SKM-1 treated with dmso at 0.1 percent for 144 hours (cell line): Measurements from ENCODE around the gene ASL.
"Not testable (repeated sequence)": the region's sequence is repeated elsewhere in the genome, so short reads cannot be mapped to it uniquely, and the experiment has no call there.

Experiments used
- DNase-seq: peaks from one replicate; lab custom pipeline; 2025; ENCODE audit not compliant: unreplicated experiment; lab: John Stamatoyannopoulos, UW

The ASL gene

GRCh38 chr7:66116680-66117420, 41.2 kb downstream of the ASL start:
- DNase-seq = not testable (repeated sequence)

GRCh38 chr7:66118603-66119002, 43.0 kb downstream of the ASL start:
- DNase-seq = no peak

DNA sequence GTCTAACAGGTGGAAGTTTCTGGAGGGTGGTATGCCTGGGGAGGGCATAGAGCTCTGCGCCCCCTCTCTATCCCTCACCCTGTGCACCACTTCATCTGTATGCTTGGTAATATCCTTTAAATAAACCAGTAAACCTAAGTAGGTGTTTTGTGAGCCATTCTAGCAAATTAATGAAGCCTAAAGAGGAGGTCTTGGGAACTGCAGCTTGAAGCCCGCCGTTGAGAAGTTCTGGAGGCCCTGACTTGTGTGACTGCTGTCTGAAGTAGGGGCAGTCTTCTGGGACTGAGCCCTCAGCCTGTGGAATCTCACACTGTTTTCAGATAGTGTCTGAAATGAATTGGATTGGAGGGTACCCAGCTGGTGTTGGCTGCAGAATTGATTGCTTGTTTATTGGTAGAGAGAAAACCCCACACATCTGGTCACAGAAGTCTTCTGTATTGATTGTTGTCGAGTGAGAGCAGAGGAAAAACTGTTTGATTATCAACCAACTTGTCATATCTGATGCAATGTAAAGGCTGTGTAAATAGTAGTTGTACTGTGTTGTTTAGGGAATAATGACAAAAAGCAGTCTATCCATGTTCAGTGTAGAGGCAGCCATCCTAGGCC, 43.7 kb downstream of the ASL start:
- no peak for DNase-seq

- no peak for DNase-seq
Observed at GRCh38 chr7:66123175-66123528, 47.5 kb downstream of the ASL start.

GRCh38 chr7:66124569-66124861, 48.9 kb downstream of the ASL start:
- not testable (repeated sequence) for DNase-seq

GRCh38 chr7:66125052-66125694, 49.6 kb downstream of the ASL start:
- no peak for DNase-seq

DNA sequence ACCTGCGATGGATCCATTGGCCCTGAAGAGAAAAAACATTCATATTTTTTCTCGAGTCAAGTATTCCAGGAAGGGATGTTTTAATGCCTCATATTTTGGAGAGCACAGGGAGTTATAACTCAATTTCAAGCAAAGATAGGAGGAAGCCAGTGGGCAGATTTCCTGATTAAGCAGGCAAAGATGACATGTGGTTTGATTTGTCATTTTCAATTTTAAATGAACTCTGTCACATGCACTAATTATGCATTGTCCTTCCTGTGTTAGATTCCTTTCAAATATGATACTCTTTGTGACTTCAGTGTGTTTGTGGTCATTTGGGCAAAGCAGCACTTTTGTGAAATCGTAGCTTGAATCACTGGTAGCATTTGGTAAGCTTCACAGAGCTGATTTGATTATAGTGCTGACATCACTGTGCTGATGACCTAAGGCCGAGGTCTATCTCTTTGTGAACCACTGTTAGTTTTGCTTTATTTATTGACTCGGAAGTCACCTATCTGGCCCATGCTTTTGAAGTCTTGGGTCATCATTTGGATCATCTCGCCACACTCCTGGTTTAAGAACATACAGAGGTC, 50.2 kb downstream of the ASL start:
- not testable (repeated sequence) for DNase-seq

DNA sequence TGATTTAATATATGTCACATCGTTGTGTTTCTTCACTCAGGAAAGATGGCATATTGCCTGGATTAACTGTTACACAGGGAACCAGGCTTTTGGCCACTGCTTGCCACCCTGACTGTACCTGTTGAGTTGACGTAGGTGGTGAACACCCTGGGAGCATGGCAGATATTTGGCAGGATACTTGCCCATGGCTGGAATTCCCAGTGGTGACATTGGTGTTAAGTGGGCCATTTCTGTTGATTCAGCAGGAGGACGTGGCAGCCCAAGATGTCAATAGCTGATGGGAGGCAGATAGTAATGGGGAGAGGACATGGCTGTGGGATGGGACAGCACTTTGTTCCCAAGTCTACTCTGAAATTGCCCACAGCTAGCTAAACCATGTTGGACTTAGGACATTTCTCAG, 51.6 kb downstream of the ASL start:
- not testable (repeated sequence) for DNase-seq

- DNase-seq = no peak
Observed at GRCh38 chr7:66138994-66139752, 63.6 kb downstream of the ASL start.

DNA sequence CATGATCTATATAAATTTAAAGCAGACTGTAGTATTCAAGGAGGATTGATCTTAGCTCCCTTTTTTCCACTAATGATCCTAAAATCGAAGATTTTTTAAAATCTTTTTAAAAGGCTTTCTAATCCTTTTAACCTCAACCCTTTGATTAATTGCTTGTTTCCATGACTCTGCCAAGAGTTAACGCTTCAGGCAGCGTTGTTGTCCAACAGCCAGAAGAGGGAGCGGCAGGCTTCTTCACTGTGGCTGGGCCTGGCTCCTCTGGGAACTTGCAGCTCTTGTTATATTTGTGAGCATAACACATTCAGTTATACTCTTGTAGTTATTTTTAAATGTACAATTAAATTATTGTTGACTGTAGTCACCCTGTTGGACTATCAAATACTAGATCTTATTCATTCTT, 65.3 kb downstream of the ASL start:
- DNase-seq = no peak

DNA sequence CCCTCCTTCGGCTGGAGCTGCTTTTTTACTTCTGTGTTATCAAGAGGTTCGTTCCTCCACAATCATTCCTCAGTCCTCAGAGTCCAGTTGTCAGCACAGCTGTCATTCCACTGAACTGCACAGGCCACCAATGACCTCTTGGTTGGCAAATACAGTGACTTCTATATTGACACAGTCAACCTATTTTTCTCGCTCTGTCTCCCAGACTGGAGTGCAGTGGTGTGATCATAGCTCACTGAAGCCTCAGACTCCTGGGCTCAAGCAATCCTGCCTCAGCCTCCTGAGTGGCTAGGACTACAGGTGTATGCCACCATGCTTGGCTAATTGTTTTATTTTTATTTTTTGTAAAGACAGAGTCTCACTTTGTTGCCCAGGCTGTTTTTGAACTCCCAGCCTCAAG, 66.7 kb downstream of the ASL start:
- no peak for DNase-seq

DNA sequence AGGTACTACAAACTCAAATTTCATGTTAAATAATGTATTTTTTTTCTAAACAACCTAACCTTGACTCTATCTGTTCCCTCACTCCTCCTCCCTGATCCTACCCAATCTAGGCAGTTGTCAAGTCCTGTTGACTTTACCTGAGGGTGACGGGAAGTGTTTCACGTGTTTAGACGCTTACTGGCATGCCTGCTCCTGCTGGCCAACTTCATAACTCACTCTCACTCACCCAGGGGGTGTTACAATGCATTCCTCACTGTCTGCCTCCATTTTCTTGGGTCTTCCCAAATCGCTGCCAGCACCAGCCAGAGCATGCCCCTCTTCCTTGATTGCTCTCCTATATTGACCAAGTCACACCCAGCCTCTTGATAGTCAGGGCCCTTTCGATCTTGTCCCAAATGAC, 67.4 kb downstream of the ASL start:
- DNase-seq = no peak
